ENCODE measurements around the gene RANBP10.

- TF ChIP-seq, protein P1, sequence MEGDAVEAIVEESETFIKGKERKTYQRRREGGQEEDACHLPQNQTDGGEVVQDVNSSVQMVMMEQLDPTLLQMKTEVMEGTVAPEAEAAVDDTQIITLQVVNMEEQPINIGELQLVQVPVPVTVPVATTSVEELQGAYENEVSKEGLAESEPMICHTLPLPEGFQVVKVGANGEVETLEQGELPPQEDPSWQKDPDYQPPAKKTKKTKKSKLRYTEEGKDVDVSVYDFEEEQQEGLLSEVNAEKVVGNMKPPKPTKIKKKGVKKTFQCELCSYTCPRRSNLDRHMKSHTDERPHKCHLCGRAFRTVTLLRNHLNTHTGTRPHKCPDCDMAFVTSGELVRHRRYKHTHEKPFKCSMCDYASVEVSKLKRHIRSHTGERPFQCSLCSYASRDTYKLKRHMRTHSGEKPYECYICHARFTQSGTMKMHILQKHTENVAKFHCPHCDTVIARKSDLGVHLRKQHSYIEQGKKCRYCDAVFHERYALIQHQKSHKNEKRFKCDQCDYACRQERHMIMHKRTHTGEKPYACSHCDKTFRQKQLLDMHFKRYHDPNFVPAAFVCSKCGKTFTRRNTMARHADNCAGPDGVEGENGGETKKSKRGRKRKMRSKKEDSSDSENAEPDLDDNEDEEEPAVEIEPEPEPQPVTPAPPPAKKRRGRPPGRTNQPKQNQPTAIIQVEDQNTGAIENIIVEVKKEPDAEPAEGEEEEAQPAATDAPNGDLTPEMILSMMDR (conservative IDR thresholded peaks at IDR 0.05; ENCODE audit: low read length): no peak
- TF ChIP-seq EZH2phosphoT487 (IDR thresholded peaks at IDR 0.05; ENCODE audit: borderline replicate concordance, low read depth, low read length): no peak
Measured at GRCh38 chr16:67800338-67800926, 5.9 kb downstream of the RANBP10 start.
